Embryonic facial prominence (tissue), 1 donor: ENCODE measurements around the gene OARD1.

ENCODE experiments used
- DNase-seq: peaks from one replicate; pipeline ENCODE4 v3.0.0-alpha.2; 2016; ENCODE audit errors: extremely low spot score

Gene OARD1

DNA sequence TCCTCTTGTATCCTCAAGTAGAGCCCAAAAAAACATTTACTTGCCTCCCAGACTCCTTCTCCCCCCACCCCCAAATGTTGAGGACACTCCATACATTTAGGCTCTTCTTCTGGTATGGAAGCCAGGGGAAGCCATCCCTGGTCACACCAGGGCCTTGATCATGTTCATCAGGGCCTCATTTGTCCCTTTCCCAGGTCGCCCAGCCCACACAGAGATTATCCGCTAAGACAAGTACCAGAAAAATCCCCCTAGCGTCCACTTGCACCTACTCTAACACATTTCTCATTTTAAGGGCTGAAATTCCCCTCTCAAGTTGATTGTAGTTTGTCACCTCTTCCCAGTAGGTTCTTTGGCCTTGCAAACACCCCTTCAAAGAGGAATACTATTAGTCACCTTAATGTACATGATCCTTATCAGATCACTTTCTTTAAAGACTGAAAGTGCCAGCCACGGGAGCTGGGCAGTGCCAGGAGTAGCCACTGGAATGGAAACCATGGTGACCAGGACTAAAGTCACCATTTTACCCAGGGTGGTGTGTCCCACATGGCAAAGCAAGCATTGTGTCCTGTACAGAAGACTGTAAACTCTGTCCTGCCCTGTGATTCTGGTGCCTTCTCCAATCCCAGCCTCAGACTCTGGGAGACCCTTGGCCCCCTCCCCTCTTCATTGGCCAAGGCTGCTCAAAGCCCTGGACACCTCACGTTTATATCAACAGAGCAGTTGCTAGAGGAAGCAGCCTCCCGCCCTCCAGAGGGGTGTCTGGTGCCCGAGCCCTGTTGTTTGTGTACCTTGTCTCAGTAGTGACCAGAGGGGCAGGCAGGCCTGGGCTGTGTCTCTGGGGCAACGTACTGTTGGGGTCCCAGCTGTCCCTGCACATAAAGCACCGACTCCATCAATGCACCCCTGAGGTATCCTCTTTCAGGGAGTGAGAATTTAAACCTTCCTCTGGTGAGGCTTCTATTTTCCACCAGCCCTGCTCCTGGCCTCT, 24.1 kb downstream of the OARD1 start:
- DNase-seq, result no peak

DNA sequence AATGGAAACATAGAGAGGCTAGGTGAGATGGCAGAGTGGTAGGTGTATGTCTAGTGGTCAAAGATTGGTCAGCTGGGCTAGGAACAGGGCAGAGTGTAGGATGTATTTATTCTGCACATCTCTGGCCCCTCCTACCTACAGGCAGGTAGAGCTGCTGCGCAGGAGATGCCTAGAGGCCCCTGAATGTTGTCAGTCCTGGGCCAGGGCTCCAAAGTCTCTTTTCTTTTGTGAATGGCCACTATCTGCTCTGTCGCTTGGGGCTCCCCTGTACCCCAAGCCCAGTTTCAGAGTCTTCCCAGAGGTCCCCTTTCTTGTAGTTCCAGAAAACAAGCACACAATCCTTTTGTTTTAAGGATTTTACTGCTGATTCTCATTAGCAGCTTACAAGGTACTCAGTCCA, 24.9 kb downstream of the OARD1 start:
- no peak for DNase-seq

DNA sequence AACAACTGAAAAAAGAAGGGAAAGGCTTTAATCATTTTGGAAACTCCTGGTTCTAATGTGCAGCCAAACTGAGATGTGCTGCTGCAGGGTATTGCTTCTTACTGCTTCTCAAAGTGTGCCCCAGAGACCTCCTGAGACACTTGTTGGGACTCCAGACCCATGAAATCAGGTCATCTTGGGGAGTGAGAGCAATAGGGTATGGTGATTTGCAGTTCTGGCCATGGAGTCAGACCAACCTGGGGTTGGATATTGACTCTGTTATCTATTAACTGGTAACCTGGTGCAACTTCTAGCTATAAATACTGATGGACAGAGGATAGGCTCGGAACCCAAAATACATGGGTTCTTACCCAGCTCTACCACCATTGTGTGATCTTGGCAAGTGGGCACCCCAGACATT, 26.1 kb downstream of the OARD1 start:
- DNase-seq, result no peak

DNA sequence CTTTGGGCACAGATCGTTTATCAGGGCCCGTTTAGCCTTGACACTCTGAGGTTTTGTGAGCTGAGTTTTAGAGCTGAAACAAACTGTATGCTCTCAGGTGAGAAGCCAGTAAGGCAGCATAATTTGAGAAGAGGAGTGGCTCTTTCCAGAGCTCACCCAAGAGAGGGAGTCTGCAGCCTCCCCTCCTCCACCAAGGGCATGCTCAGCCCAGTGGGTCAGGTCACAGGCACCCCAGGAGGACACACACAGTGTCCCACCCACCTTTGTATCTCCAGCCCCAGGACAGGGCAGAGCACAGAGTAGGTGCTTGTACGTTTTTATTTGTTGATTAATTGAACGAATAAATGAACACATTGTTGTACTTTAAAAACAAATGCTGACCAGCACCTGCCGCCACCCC, 26.5 kb downstream of the OARD1 start:
- DNase-seq, result no peak

DNA sequence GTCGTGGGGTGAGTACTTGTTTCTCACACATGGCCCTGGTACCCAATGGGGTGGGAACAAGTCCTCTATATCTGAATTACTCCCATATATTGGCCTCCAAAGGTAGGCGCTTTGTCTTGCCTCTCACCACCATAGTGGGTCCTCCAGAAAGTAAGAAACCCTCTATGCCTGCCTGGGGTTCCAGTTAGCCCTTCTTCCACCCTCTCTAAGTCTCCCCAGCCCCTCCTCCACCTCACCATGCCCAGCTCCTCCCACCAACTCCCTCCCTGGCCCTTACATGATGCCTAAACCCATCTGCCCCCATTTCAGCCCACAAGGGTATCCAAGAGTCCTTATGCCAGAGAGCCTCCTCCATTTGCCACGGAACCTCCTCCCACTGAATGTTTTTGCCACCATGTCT, 29.0 kb downstream of the OARD1 start:
- no peak for DNase-seq

DNA sequence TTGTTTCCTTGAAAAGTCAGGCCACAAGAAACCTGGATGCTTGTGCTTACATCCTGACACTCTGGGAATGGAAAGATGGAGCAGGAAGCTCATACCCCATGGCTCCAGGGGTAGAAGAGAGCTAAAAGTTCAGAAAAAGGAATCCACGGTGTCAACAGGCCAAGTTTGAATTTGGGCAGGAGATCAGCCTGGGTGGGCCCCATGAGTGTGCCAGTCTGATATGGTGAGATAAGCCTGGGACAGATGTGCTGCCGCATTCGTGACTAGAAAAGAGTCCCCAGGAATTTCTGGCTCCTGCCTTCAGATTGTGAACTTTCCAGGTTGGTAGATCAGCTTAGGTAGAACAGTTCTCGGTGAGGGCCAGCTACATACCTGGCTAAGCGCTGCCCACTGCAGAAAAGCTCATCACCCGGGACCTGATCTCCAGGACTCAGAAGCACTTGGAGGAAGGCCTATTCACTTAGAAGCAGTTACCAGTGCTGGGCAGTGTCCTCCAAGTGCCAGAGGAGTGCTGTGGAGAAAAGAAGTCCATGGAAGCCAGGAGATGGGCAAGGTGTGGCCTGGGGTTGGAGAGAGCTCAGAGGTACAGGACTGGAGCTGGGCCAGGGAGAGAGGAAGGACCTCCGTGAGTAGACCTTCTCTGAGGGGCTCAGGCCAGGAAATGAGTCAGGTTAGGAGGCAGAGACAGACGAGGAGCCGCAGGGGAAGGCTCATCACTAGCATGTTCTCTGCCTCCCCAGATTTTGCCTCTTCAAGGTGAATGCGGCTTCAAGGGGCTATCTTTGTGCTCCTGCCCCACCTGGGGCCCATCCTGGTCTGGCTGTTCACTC, 29.7 kb downstream of the OARD1 start, which contains the start of gene TSPO2:
TSS of gene TSPO2 (plus strand) at position 242 of the 830 bp plus-strand sequence. CDS start at position 761, 519 bp downstream.
- DNase-seq, result no peak

DNA sequence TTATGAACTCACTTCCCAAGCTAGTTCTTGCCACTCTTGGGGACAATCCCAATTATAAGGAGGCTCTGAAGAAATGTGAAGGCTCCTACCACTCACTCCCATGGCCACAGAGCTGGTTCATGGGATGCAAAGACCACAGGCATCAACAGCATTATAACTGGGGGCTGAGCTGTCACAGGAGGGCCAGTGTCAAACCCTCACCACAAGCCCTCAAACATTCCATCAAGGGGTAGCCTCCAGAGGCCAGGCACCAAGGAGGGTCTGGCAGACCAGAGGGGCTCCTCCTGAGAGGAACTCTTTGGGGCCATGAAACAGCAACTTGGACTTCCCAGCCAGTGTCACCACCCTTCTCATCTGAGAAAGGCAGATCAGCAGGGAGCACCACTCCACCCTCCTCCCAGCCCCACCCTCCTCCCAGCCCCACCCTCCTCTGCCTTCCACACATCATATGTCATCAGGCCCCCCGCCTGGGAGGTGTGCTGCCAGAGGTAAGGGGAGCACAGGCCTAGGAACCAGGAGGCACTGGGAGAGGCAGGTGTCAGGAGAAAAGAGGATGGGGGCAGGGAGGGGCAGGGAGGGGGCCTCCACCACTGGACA, 31.1 kb downstream of the OARD1 start:
- DNase-seq, result no peak

DNA sequence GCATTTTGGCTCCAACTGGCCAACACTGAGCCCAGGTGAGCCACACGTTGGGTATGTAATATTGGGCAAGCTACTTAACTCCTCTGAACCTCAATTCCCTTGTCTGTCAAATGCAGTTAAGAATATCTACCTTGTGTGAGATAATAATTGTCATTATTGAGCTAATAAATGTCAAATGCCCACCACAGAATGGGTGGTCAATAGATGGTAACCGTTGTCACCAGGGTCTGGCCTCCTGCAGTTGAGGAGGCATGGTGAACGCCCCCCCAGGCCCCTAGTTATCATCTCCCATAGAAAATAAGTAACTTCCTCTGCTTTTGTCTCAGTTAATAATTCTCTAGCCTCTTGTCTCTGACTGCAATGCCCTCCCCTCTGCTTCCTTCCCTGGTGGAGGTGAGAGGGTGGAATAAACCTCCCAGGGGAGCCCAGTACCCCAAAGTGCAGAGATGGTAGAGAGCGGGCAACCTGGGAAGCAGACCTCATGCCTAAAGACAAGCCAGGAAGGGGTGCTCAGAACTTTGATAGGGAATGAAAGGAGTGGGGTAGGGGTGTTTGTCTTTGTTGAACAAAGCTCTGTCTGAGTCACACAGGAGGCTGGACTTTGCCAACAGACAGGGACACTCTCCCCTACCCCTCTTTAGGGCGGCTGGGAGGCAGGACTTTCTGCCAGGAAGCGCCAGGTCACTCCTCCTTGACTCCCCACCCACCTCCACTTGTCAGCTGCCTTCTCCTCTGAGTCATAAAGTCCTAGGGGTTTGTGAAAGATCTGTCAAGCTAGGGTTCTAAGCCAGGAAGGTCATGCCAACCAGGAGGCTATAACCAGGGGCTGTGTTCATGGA, 31.8 kb downstream of the OARD1 start:
- no peak for DNase-seq

DNA sequence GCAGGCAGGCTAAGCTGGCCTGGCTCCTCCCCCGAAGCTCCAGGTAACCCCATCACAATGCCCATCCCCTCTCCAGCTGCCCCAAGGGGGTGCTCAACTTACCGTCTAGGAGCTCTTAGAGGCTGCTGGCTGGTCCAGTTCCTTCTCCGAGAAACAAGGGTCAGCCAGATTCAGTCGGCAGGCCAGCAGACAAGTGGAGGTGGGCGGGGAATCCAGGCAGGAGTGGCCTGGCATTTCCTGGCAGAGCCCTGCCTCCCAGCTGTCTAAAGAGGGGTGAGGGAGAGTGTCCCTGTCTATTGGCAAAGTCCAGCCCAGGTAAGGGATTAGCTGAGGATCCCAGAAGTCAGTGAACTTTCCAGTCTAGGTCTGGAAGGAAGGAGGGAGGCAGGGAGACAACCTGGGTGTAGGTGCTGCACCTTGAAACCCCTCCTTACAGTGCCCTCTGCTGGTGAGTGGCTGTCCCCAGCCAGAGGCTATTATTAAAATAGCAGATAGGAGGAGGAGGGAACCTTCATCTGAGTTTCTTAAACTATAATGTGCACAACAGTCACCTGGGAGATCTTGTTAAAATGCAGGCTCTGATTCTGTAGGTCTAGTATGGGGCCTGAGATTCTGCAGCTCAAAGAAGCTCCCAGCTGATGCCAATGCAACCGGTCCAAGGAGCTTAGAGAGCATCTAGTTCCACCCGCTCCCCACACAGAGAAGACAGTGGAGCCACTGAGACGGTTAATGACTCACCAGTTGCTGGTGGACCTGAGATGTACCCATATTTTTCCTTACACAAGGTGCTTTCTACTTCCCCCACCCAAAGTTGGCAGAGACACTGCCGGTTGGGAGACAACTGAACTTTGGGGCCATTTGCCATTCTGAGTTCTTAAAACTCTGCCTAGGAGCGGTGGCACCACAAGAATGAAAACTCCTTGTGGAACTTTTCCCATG, 32.8 kb downstream of the OARD1 start, which contains the start of gene UNC5CL:
TSS of gene UNC5CL (minus strand) at position 162 of the 939 bp plus-strand sequence. CDS start 4,147 bp downstream, outside the sequence.
- no peak for DNase-seq

DNA sequence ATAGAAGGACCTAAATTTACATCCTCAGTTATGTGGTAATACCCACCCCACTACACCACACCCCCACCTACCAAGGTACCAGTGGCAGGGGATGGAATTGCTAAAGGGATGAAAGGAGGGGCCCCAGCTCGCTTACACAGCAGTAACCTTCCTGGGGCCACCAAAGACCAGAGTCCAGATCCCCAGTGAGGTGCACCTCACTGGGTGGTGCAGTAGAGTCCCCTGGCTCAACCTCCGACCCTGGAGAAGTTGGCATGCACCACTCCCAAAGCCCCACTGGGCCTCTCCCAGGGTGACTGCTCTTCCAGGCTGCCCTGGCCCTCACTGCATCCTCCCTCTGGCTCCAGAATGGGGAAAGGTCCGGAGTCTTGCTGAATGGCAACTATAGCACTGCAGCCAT, 34.0 kb downstream of the OARD1 start:
- no peak for DNase-seq

DNA sequence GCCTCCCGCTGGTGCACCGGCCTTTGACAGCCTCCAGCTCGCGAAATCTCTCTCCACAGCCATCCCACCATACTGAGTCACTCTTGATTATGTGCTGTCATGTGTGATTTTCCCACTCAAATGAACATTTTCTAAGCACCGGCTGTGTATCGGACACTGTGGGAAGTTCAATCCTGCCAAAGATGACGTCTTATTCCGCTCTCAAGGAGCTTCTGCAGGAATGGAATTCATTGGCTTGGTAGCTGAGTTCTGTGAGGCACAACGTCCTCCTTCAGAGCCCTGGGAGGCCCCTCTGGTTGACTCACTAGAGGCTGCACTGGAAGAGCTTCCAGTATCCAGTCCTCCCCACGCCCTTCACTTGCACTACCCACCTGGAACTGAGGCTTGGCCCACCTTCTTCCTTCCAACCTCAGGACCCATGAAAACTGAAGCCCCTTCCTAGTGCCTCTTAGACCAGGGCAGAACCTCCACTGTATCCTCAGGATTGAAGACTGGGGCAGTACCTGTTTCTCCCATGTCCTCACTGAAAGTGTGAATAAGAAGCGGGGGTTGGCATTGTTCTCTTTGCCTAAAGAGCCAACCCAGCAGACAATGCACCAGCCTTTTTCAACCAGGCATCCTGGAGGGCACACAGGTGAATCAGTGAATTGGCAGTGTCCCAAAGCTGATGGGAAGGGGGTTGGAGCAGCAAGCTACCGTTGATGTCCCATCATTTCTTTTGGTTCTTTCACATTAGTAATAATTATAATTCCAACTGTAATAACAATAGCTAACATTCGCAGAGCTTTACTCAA, 34.9 kb downstream of the OARD1 start:
- DNase-seq, result no peak

DNA sequence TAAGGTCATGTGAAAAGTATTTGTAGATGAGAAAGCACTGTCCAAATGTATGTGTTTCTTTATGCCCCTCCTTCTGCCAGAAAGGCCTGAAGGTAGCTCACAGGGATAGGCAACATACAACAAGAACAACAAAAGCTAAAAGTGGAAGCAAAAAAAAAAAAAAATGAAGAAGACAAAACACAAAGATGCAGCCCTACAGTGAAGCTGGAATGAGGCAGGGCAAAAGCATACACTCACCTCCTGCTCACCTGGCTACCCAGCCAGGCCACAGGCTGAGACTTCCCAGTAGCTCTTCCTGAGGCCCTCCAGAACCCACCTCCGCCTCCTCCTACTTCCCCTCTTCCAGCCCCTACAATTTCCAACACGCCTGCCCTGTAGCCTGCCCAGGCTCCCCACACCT, 35.6 kb downstream of the OARD1 start:
- no peak for DNase-seq

DNA sequence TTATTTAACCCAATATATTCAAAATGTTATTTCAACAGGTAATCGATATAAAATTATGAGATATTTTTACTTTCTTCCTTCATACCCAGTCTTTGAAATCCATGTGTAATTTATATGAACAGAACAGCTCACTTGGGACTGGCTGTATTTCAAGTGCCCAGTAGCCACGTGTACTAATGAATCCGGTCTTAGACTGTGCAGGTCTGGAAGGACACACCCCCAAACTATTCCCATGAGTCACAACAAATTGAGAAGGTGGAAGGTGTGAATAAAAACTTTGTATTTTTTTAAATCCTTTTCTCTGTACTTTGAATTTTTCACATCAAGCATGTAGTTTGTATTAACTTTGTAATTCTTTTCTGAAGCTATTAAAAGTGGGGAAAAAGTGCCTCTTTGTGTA, 36.0 kb downstream of the OARD1 start:
- DNase-seq, result no peak

DNA sequence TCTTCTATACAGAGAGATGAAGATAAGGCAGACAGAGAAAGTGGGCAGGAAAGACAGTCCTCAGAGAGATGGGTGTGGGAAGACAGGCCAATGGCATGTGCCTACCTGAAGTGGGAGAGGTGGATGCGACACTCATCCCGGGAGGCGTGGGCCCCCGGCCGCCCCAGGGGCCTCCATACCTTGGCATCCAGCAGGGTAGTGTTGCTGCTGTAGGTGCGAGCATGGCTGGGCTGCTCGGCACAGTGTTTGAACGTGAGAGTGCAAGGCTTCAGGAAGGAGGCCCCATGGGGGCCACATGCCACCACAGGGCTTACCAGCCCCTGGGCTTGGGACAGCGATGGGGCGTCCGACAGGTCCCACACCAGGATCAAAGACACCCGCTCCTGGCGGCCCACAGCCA, 38.4 kb downstream of the OARD1 start:
- no peak for DNase-seq

DNA sequence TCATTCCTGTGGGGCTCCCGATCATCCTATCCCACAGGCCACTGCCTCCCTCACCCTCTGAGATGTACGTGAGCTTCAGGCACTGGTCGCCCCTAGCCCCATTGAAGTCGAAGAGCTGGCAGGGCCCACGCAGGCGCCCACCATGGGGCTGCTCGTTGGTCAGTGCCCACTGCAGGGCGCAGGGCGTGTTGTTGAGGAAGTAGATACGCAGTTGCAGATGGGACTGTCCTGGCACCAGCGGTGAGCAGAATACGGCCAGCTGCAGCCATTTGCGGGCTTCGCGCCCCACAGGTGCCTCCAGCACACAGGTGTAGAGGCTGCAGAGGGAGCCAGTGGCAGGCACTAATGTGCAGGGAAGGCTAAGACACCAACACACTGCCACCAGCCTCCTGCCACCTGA, 39.3 kb downstream of the OARD1 start:
- DNase-seq, result no peak

DNA sequence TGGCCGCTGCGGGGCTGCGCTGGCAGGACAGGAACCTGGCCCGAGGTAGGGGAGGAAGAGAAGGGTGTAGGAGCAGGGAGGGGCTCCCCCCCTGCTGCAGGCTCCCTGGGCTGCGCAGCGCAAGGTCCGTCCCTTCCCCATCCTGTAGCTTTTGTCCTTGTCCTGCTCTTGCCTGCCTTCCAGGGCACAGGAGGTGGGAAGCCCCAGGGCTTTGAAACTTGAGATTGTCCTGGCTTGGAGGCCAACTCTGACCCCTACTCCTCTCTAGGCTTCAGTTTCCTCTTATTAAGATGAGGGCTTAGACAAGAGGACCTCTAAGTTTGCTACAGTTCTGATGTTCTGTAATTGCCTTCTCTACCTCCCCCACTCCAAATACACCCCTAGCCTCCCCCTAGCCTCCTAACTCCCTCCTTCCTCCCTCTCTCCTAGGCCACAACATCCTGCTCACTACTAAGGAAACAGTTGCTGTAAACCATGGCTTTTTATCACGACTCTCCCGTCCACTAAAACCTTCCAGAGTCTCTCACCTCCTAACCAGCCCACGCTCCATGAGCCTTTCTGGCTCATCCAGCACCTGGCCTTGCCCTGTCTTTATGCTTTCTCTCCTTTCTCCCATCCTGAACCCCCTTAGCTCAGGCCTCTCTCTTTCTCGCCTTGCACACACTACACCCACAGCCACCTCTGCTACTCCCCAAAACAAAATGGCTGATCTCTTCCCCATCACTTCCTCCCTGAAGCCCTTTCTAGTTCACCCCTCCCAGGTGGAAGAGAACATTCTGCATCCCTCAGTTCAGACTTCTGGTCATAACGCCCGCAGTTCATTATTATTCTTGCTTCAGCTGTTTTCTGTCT, 43.4 kb downstream of the OARD1 start:
- no peak for DNase-seq

DNA sequence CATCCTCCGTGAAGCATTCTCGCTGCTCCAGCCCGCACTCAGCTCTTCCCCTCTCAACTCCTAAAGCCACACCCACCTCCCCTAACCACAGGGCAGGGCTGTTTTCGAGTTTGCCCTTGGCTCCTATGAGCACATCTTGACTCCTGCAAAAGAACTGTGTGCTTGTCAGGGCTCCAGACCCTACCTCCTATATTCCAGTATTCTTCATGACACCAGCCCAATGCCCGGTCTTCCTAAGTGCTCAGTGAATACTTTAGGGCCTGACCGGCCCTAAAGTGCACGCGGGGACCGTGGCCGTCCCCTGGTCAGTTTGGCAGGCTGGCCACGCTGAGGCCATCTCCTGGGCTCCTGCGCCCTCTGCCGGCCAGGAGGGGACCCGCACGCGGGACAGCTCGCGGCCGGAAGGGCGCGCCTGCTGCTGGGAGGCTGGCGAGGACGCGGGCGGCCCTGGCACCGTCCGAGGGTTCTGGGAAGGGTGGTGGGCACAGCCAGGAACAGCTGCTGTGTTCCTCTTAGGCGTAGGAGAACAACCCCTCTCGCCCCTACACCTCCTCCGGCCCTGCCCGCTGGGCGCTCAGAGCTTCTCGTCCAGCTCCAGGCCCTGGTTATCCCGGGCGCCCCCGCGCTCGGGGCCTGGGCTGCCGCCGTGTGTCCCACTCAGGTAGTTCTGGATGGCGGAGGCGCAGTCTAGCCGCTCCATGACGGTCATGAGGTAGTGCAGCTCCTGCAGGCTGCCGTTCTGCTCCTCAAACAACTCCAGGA, 44.2 kb downstream of the OARD1 start:
- no peak for DNase-seq

DNA sequence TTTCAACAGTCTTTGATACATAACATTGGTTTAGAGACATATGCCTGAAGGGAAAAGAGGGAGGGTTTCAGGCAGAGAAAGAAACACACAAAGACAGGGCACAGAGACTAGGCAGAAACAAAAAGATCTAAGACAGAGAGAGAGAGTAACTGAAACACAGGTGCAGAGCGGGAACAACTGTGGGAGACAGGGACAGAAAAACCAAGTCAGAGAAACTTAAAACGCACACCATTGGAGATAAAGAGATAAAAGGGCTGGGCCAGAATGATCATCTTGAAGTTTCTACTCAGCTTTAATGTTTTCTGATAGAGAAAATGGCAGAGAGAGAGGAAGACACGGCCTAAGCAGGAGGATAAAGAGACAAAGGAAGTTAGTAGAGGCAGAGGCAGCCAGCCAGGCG, 44.9 kb downstream of the OARD1 start:
- no peak for DNase-seq
